Measurements from ENCODE around the gene ARHGAP6. TPM values are rescaled to one million over a fixed set of nuclear protein-coding genes. Genes with fewer than 3 reads are reported as not detected.

The ARHGAP6 gene
- total RNA-seq, 1 donor from 2014 or later = 16.7 TPM

DNA sequence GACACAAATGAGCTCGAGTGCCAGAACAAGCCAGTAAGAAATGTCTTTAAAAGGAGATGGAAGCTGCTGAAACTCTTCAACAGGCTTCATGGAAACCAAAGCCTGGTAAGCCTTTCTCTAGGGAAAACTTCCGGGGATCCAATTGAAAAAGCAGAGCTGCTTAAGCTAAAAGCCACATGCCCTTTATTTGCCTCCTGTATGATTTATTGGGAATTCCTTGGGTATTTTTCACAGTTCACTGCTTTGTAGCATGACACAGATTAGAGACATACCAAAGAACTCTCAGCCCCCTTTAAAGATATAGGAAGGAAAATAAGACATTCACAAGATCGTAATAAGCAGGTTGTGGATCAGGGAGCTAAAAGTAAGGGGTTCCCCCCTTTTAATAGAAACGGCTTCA lies 6.5 kb upstream of the ARHGAP6 start:
- ATAC-seq (no peak), DNase-seq (no peak)
- no peaks in the 10 kb centered on the region for H3K27me3 ChIP-seq (ENCODE audit: low read depth)
- no peak overlapping the region for H3K4me3 ChIP-seq
- no peak overlapping the region for H3K27ac ChIP-seq
- no peaks in the 10 kb centered on the region for H3K4me1 ChIP-seq
- no peaks in the 10 kb centered on the region for H3K36me3 ChIP-seq
- H3K9me3 ChIP-seq = no peaks in the 10 kb centered on the region
- intact Hi-C loops (cut with DNase I) = no loop called here
- no peak for TF ChIP-seq CTCF (IDR thresholded peaks at IDR 0.05)

- DNase-seq = no peak
- no peaks in the 10 kb centered on the region for H3K4me1 ChIP-seq
- no peak for ATAC-seq
- intact Hi-C loops (cut with DNase I) = no loop called here
- H3K9me3 ChIP-seq = no peaks in the 10 kb centered on the region
- no peaks in the 10 kb centered on the region for H3K36me3 ChIP-seq
- TF ChIP-seq CTCF (IDR thresholded peaks at IDR 0.05) = no peak
- no peak overlapping the region for H3K4me3 ChIP-seq
- no peak overlapping the region for H3K27ac ChIP-seq
- H3K27me3 ChIP-seq (ENCODE audit: low read depth) = peaks cover 5% of the 10 kb centered on the region
These were observed 4.6 kb upstream of the ARHGAP6 start for GRCh38 chrX:11670316-11670715.

DNA sequence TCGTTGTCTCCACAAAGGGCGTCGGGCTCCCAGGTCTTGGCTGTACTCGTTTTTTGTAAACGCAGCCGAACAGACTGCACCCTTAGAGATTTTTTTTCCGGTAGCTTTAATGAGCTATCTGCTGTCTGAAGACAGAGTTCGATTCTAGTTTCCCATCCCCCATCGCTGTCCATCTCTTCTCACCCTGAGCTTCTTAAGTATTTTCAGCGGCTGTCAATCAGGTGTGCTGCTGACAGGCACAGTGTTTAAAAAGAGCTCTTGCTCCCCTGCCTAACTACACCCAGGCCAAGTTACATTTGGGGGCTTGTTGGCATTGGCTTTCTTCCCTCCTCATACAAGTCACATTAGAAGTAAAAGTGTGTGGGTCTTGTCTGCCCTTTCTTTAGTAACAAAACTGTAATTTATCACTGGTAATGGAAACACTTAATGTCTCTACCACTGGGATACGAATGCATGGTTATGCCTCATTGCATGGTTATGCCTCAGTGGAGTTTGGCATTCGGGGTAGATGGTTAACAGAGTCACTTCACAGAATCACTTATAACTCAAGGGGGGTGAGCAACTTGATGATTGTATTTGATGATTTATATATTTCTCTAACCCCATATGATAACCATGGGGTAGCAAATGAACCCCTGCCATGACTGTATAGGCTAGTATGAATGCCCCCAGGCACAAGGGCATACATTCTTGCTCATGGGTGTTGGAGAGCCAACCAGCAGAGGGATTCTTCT lies 1.4 kb upstream of the ARHGAP6 start:
- ATAC-seq (no peak), DNase-seq (no peak)
- TF ChIP-seq CTCF (IDR thresholded peaks at IDR 0.05) = no peak
- H3K9me3 ChIP-seq = no peaks in the 10 kb centered on the region
- peaks cover 16% of the 10 kb centered on the region for H3K27me3 ChIP-seq (ENCODE audit: low read depth)
- intact Hi-C loops (cut with DNase I) = no loop called here
- no peak overlapping the region for H3K27ac ChIP-seq
- H3K36me3 ChIP-seq = no peaks in the 10 kb centered on the region
- H3K4me1 ChIP-seq = no peaks in the 10 kb centered on the region
- H3K4me3 ChIP-seq = peak overlapping the region; percentile 52

- Histone ChIP-seq H3K27me3 (ENCODE audit: low read depth) (peaks cover 16% of the 10 kb centered on the region), H3K4me1 (no peaks in the 10 kb centered on the region), H3K27ac (no peak overlapping the region), H3K4me3 (peak overlapping the region; percentile 52), H3K9me3 (no peaks in the 10 kb centered on the region), H3K36me3 (no peaks in the 10 kb centered on the region)
- intact Hi-C loops (cut with DNase I) = no loop called here
- ATAC-seq = no peak
- DNase-seq = no peak
- TF ChIP-seq CTCF (IDR thresholded peaks at IDR 0.05) = no peak
These were observed 444 bp upstream of the ARHGAP6 start for GRCh38 chrX:11666164-11666563.

- H3K36me3 ChIP-seq = no peaks in the 10 kb centered on the region
- peak overlapping the region; percentile 52 for H3K4me3 ChIP-seq
- H3K27me3 ChIP-seq (ENCODE audit: low read depth) = peaks cover 16% of the 10 kb centered on the region
- DNase-seq = no peak
- intact Hi-C loops (cut with DNase I) = no loop called here
- peak overlapping the region; percentile 49 for H3K27ac ChIP-seq
- ATAC-seq = peak in 1 of 2 donors; percentile 31
- no peaks in the 10 kb centered on the region for H3K9me3 ChIP-seq
- no peak for TF ChIP-seq CTCF (IDR thresholded peaks at IDR 0.05)
- no peaks in the 10 kb centered on the region for H3K4me1 ChIP-seq
These were observed 1.2 kb downstream of the ARHGAP6 start for GRCh38 chrX:11664211-11665167.

All from lower lobe of right lung (tissue), 2 donors.